Activated CD8-positive, alpha-beta memory T cell treated with anti-CD3 and anti-CD28 coated beads, Interleukin-2, amount 50 U/mL, for 48 hours (primary cell): ENCODE data around the gene CX3CL1.
"Not testable (repeated sequence)": the region's sequence is repeated elsewhere in the genome, so short reads cannot be mapped to it uniquely, and the experiment has no call there.

Experiments
- DNase-seq: peaks from one replicate; pipeline ENCODE4 v3.0.0-alpha.2; 2020

Gene CX3CL1

GRCh38 chr16:57372372-57373116 lies at the start of gene CX3CL1:
TSS of gene CX3CL1 (plus strand) at chr16:57372490. CDS start at chr16:57372569, 79 bp downstream.
- DNase-seq, result no peak

- peak; percentile 13 for DNase-seq
These were observed 47.5 kb upstream of the CX3CL1 start for GRCh38 chr16:57324749-57325148.

- no peak for DNase-seq
These were observed 46.8 kb upstream of the CX3CL1 start for GRCh38 chr16:57325458-57325857.

- no peak for DNase-seq
These were observed 42.5 kb upstream of the CX3CL1 start for GRCh38 chr16:57329718-57330327.

GRCh38 chr16:57331355-57331754 lies 40.9 kb upstream of the CX3CL1 start:
- no peak for DNase-seq

GRCh38 chr16:57333402-57333801 lies 38.9 kb upstream of the CX3CL1 start:
- no peak for DNase-seq

GRCh38 chr16:57335366-57335765 lies 36.9 kb upstream of the CX3CL1 start:
- no peak for DNase-seq

GRCh38 chr16:57341062-57341440 lies 31.2 kb upstream of the CX3CL1 start:
- DNase-seq, result no peak

GRCh38 chr16:57341441-57342303 lies 30.6 kb upstream of the CX3CL1 start:
- no peak for DNase-seq

- DNase-seq, result not testable (repeated sequence)
These were observed 29.7 kb upstream of the CX3CL1 start for GRCh38 chr16:57342606-57343005.

- no peak for DNase-seq
These were observed 29.1 kb upstream of the CX3CL1 start for GRCh38 chr16:57343221-57343620.

- DNase-seq, result not testable (repeated sequence)
These were observed 28.2 kb upstream of the CX3CL1 start for GRCh38 chr16:57344094-57344493.

GRCh38 chr16:57345021-57345420 lies 27.3 kb upstream of the CX3CL1 start:
- DNase-seq, result no peak

GRCh38 chr16:57345666-57346204 lies 26.6 kb upstream of the CX3CL1 start:
- DNase-seq, result no peak

GRCh38 chr16:57347858-57348257 lies 24.4 kb upstream of the CX3CL1 start:
- DNase-seq, result no peak

- DNase-seq, result no peak
These were observed 24.0 kb upstream of the CX3CL1 start for GRCh38 chr16:57348327-57348726.

- no peak for DNase-seq
These were observed 22.9 kb upstream of the CX3CL1 start for GRCh38 chr16:57349212-57350031.

- DNase-seq, result peak; percentile 28
These were observed 19.6 kb upstream of the CX3CL1 start for GRCh38 chr16:57352636-57353047.

GRCh38 chr16:57354311-57354710 lies 18.0 kb upstream of the CX3CL1 start:
- no peak for DNase-seq

- DNase-seq, result peak; percentile 38
These were observed 16.3 kb upstream of the CX3CL1 start for GRCh38 chr16:57355898-57356414.

GRCh38 chr16:57356547-57356946 lies 15.7 kb upstream of the CX3CL1 start:
- peak; percentile 22 for DNase-seq
